OCI-LY3 (cell line): ENCODE data around the gene TRNT1.

Source experiments
- H2AFZ ChIP-seq: fragments of 200-600, 300-600 bp; shearing (Covaris generic); 2 replicates; pipeline ENCODE4 v1.6.0; 2014; ENCODE audit warnings: antibody characterized with exemption, low read depth, low read length
- H3K27ac ChIP-seq: fragments of 200-600, 300-600 bp; sonication (generic); 2 replicates; pipeline ENCODE4 v1.5.1; 2014; ENCODE audit warnings: mild to moderate bottlenecking, low read length, moderate library complexity, mixed read lengths
- H3K27me3 ChIP-seq: fragments of 200-600, 300-600 bp; sonication (generic); 2 replicates; pipeline ENCODE4 v1.6.1; 2014; ENCODE audit warnings: low read depth, low read length, mixed read lengths
- H3K36me3 ChIP-seq: fragments of 200-600, 300-600 bp; sonication (generic); replicated peaks from 2 replicates; pipeline ENCODE3; 2014; ENCODE audit warnings: low read depth, low read length, mixed read lengths
- H3K4me1 ChIP-seq: fragments of 300-600, 200-600 bp; sonication (generic); 2 replicates; pipeline ENCODE4 v1.6.1; 2014; ENCODE audit warnings: low read length, mixed read lengths
- H3K4me2 ChIP-seq: fragments of 200-600, 300-600 bp; sonication (generic); 2 replicates; pipeline ENCODE4 v1.6.1; 2014; ENCODE audit warnings: low read length, mixed read lengths
- H3K4me3 ChIP-seq: fragments of 300-600, 200-600 bp; sonication (generic); 2 replicates; pipeline ENCODE4 v1.5.1; 2014; ENCODE audit warnings: antibody characterized with exemption, mild to moderate bottlenecking, low read length, moderate library complexity
- H3K79me2 ChIP-seq: fragments of 300-600, 200-600 bp; shearing (Covaris generic); 2 replicates; pipeline ENCODE4 v1.6.1; 2014; ENCODE audit warnings: mild to moderate bottlenecking, low read length, mixed read lengths
- H3K9ac ChIP-seq: fragments of 300-600, 200-600 bp; shearing (Covaris generic); 2 replicates; pipeline ENCODE4 v1.6.0; 2014; ENCODE audit warnings: mild to moderate bottlenecking, low read length, moderate library complexity
- H3K9me3 ChIP-seq: fragments of 200-600, 300-600 bp; shearing (Covaris generic); 2 replicates; pipeline ENCODE4 v1.6.1; 2014; ENCODE audit warnings: low read length, mixed read lengths; ENCODE audit not compliant: insufficient read depth
- H4K20me1 ChIP-seq: fragments of 200-600, 300-600 bp; sonication (generic); 2 replicates; pipeline ENCODE4 v1.6.1; 2016; ENCODE audit warnings: low read length, mixed read lengths; ENCODE audit not compliant: insufficient read depth
- EZH2phosphoT487 ChIP-seq: fragments of 200-600 bp; shearing (Covaris generic); IDR thresholded peaks from 2 replicates; pipeline ENCODE4 v1.6.1; 2018; ENCODE audit warnings: antibody characterized with exemption, mixed run types, low read depth
- TF ChIP-seq, protein P1 (sequence below): fragments of 200-600, 300-600 bp; sonication (generic); IDR thresholded peaks from 2 replicates; pipeline ENCODE4 v1.5.1; 2014; ENCODE audit warnings: antibody characterized with exemption, low read length, low read depth

The TRNT1 gene

DNA sequence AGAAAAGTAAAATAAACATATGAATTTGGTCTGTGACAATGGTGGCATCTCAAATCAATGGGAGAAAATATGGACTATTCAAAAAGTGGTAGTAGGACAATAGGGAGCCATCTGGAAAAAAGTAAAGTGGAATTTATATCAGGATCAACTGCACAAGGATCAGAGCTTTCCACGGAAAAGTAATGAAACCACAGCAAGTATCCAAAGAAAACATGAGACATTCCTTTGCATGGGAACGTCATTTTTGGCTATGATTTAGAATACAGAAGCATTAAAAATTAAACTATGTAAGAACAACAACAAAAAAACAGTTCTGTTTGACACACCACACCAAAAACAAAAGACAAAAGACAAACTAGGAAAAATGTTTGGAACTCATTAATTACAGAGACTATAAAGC, 34.1 kb downstream of the TRNT1 start:
- no peaks in the 10 kb centered on the region for H3K4me1 ChIP-seq
- TF ChIP-seq EZH2phosphoT487, result no peak
- TF ChIP-seq, protein P1, sequence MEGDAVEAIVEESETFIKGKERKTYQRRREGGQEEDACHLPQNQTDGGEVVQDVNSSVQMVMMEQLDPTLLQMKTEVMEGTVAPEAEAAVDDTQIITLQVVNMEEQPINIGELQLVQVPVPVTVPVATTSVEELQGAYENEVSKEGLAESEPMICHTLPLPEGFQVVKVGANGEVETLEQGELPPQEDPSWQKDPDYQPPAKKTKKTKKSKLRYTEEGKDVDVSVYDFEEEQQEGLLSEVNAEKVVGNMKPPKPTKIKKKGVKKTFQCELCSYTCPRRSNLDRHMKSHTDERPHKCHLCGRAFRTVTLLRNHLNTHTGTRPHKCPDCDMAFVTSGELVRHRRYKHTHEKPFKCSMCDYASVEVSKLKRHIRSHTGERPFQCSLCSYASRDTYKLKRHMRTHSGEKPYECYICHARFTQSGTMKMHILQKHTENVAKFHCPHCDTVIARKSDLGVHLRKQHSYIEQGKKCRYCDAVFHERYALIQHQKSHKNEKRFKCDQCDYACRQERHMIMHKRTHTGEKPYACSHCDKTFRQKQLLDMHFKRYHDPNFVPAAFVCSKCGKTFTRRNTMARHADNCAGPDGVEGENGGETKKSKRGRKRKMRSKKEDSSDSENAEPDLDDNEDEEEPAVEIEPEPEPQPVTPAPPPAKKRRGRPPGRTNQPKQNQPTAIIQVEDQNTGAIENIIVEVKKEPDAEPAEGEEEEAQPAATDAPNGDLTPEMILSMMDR, result no peak
- no peak overlapping the region for H2AFZ ChIP-seq
- no peaks in the 10 kb centered on the region for H3K27me3 ChIP-seq
- no peaks in the 10 kb centered on the region for H4K20me1 ChIP-seq
- H3K4me2 ChIP-seq, result no peak overlapping the region
- H3K9me3 ChIP-seq, result peaks cover 6% of the 10 kb centered on the region; the same call in 1 of the 2 replicates
- H3K27ac ChIP-seq, result no peak overlapping the region
- no peak overlapping the region for H3K9ac ChIP-seq
- no peaks in the 10 kb centered on the region for H3K79me2 ChIP-seq
- peaks cover 61% of the 10 kb centered on the region for H3K36me3 ChIP-seq
- H3K4me3 ChIP-seq, result no peak overlapping the region

DNA sequence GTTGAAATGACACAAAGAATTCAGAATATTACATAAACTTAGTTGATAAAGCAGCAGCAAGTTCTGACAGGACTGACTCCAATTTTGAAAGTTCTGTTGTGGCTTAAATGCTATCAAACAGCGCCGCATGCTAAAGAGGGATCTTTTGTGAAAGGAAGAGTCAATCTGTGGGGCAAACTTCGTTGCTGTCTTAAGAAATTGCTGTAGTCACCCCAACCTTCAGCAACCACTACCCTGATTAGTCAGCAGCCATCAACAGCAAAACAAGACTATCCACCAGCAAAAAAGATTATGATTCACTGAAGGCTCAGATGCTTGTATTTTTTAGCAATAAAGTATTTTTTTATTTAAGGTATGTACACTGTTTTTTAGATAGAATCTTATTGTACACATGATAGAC, 38.5 kb downstream of the TRNT1 start:
- Histone ChIP-seq H3K4me2 (no peak overlapping the region), H2AFZ (no peak overlapping the region), H3K9ac (no peak overlapping the region), H4K20me1 (no peaks in the 10 kb centered on the region), H3K27me3 (no peaks in the 10 kb centered on the region), H3K4me1 (peaks cover under 1% of the 10 kb centered on the region; the same call in 1 of the 2 replicates), H3K79me2 (no peaks in the 10 kb centered on the region), H3K27ac (no peak overlapping the region), H3K36me3 (peaks cover 59% of the 10 kb centered on the region), H3K9me3 (peaks cover 6% of the 10 kb centered on the region; the same call in 1 of the 2 replicates), H3K4me3 (no peak overlapping the region)
- TF ChIP-seq EZH2phosphoT487, result no peak
- TF ChIP-seq, protein P1, result no peak

DNA sequence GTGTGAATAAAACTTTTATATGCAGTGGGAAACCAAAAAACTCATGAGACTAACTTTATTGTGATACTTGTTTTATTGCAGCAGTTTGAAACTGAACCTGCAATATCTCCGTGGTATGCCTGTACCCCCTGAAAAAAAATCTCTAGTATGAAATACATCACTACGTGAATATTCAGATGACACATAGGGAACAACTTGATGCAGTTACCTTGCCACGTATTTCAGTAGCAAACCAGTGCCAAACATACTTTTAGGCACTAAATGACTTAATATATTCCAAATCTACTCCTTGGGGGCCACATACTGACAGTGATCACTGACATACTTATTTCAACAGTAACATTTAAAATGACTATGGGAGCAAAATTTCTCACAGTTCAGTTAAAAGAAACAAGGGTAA, 38.9 kb downstream of the TRNT1 start:
- Histone ChIP-seq H3K9me3 (peaks cover 6% of the 10 kb centered on the region; the same call in 1 of the 2 replicates), H3K79me2 (no peaks in the 10 kb centered on the region), H3K36me3 (peaks cover 58% of the 10 kb centered on the region), H3K9ac (no peak overlapping the region), H4K20me1 (no peaks in the 10 kb centered on the region), H3K4me3 (no peak overlapping the region), H2AFZ (no peak overlapping the region), H3K27ac (no peak overlapping the region), H3K4me1 (peaks cover 4% of the 10 kb centered on the region), H3K27me3 (no peaks in the 10 kb centered on the region), H3K4me2 (no peak overlapping the region)
- TF ChIP-seq, protein P1, result no peak
- TF ChIP-seq EZH2phosphoT487, result no peak

DNA sequence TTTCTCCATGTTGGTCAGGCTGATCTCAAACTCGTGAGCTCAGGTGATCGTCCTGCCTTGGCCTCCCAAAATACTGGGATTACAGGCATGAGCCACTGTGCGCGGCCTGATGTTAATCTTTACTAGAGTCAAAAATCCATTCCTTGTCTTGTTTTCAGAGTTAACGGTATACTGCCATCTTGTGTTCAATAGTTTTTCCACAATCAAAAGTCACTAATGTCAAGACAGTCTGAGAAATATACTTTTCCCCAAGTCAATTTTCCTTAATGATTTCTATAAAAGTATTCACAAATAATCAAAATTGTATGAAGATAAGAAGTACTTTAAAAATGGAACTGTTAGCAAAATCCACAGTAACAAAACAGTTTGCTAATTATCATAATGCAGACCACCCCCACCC, 44.3 kb downstream of the TRNT1 start:
- Histone ChIP-seq H3K79me2 (peaks cover 6% of the 10 kb centered on the region), H3K4me2 (no peak overlapping the region), H3K27ac (no peak overlapping the region), H3K27me3 (no peaks in the 10 kb centered on the region), H3K4me1 (peaks cover 7% of the 10 kb centered on the region), H4K20me1 (no peaks in the 10 kb centered on the region), H3K9me3 (no peaks in the 10 kb centered on the region), H3K4me3 (no peak overlapping the region), H3K9ac (no peak overlapping the region), H3K36me3 (peaks cover 53% of the 10 kb centered on the region), H2AFZ (no peak overlapping the region)
- TF ChIP-seq EZH2phosphoT487, result no peak
- TF ChIP-seq, protein P1, result peak; percentile 61
